DOHH2 (cell line): Measurements from ENCODE around the gene RNLS.

Experiments
- EZH2phosphoT487 ChIP-seq: fragments of 200-600 bp; sonication (generic); IDR thresholded peaks from 2 replicates; pipeline ENCODE4 v1.6.1; 2017; ENCODE audit warnings: borderline replicate concordance, mild to moderate bottlenecking, antibody characterized with exemption, low read length, moderate library complexity, mixed read lengths
- TF ChIP-seq, protein P1 (sequence below): fragments of 200-600 bp; sonication (generic); IDR thresholded peaks from one replicate; pipeline ENCODE4 v1.5.1; 2014; ENCODE audit warnings: antibody characterized with exemption, mild to moderate bottlenecking, low read depth, low read length; ENCODE audit not compliant: poor library complexity, severe bottlenecking

DNA sequence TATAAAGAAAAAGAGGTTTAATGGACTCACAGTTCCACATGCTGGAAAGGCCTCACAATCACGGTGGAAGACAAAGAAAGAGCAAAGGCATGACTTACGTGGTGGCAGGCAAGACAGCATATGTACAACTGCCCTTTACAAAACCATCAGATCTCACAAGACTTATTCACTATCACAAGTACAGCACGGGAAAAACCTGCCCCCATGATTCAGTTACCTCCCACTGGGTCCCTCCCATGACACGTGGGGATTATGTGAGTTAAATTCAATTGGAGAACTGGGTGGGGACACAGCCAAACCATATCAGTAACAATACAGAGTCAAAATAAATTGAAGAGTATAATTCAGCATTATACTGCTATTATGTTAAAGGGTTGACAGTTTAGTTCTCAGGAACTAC lies 37.8 kb downstream of the RNLS start:
- TF ChIP-seq, protein P1, sequence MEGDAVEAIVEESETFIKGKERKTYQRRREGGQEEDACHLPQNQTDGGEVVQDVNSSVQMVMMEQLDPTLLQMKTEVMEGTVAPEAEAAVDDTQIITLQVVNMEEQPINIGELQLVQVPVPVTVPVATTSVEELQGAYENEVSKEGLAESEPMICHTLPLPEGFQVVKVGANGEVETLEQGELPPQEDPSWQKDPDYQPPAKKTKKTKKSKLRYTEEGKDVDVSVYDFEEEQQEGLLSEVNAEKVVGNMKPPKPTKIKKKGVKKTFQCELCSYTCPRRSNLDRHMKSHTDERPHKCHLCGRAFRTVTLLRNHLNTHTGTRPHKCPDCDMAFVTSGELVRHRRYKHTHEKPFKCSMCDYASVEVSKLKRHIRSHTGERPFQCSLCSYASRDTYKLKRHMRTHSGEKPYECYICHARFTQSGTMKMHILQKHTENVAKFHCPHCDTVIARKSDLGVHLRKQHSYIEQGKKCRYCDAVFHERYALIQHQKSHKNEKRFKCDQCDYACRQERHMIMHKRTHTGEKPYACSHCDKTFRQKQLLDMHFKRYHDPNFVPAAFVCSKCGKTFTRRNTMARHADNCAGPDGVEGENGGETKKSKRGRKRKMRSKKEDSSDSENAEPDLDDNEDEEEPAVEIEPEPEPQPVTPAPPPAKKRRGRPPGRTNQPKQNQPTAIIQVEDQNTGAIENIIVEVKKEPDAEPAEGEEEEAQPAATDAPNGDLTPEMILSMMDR = no peak
- no peak for TF ChIP-seq EZH2phosphoT487
